Measurements from ENCODE around the gene SHLD1.

SHLD1 gene

GRCh38 chr20:5913166-5913565 is 163.0 kb downstream of the SHLD1 start:
- intact Hi-C loops (cut with DNase I; ENCODE audit: low total_unique reads) = no loop called here
- no peak for DNase-seq
- H3K27ac ChIP-seq = no peak overlapping the region
- peaks cover 0 to 31% of the 10 kb centered on the region in 2 donors for H3K27me3 ChIP-seq
- H3K4me1 ChIP-seq = peaks cover 0 to 9% (median 4%) of the 10 kb centered on the region in 4 donors
- H3K4me3 ChIP-seq = no peak overlapping the region
- no peaks in the 10 kb centered on the region for H3K9me3 ChIP-seq
- no peak for TF ChIP-seq CTCF (IDR thresholded peaks at IDR 0.05)
- H3K36me3 ChIP-seq = no peaks in the 10 kb centered on the region
